Ovary (tissue), 9 donors: Measurements from ENCODE around the gene GRIK5. TPM values are rescaled to one million over a fixed set of nuclear protein-coding genes. Genes with fewer than 3 reads are reported as not detected.
"Not testable (repeated sequence)": the region's sequence is repeated elsewhere in the genome, so short reads cannot be mapped to it uniquely, and the experiment has no call there.

ENCODE experiments used
- DNase-seq, 5 donors: peaks; one replicate each; pipeline ENCODE4 v3.0.0-alpha.2; 2019 to 2020
- H3K27ac ChIP-seq, 2 donors: fragments of 200-600 bp; one replicate each; pipeline versions ENCODE4 v1.5.1 to v1.8.0; 2019 to 2022
- H3K27me3 ChIP-seq: fragments of 200-600 bp; one replicate; pipeline ENCODE4 v1.8.0; 2022
- H3K36me3 ChIP-seq: fragments of 200-600 bp; sonication (generic); one replicate; pipeline ENCODE4 v1.5.1; 2019
- H3K4me1 ChIP-seq: one replicate; pipeline ENCODE4 v1.8.1; 2013; ENCODE audit warnings: mild to moderate bottlenecking, moderate library complexity; ENCODE audit not compliant: insufficient read depth
- H3K4me3 ChIP-seq: fragments of 200-600 bp; sonication (generic); one replicate; pipeline ENCODE4 v1.5.1; 2017
- H3K9me3 ChIP-seq, 2 donors: fragments of 200-600 bp in 1 of 2; sonication (generic) in 1 of 2; one replicate each; pipeline versions ENCODE4 v1.5.1 to v1.8.1; 2013 to 2019; ENCODE audit warnings: mild to moderate bottlenecking in 1 of 2, moderate library complexity in 1 of 2
- CTCF ChIP-seq, 3 donors: fragments of 450-650 bp in 2 of 3; fragments of 200-600 bp in 1 of 3; IDR thresholded peaks; one replicate each; pipeline versions ENCODE4 v1.5.1 to v1.8.0; 2016 to 2022; ENCODE audit warnings: antibody characterized with exemption in 3 of 3, mild to moderate bottlenecking in 1 of 3
- EP300 ChIP-seq: sonication (generic); formaldehyde crosslinking; IDR thresholded peaks from one replicate; pipeline ENCODE4 v1.6.1; 2017; ENCODE audit warnings: antibody characterized with exemption
- POLR2A ChIP-seq: fragments of 450-650 bp; IDR thresholded peaks from one replicate; pipeline ENCODE4 v1.6.1; 2017; ENCODE audit warnings: antibody characterized with exemption, mild to moderate bottlenecking, moderate library complexity
- WGBS, 3 donors: extraction: QIAGEN DNeasy Blood & Tissue Kit in 1 of 3; methylation state at CpG; one replicate each; pipeline versions ENCODE4 v1.1.5 to v1.1.7; 2013 to 2017; 5-methylcytosine and 5-hydroxymethylcytosine counted together
- intact Hi-C, 4 donors: fragments of 100-400 bp; cut with DNase I; formaldehyde crosslinking; loops; one replicate each; pipeline versions ENCODE4 v1.11.0 to v1.15.1; 2022 to 2023
- polyA plus RNA-seq, 2 donors: library from polyadenylated mRNA; stranded (reverse); fragments of 200-250 nt in 1 of 2; fragments of 350-450 nt in 1 of 2; fragmentation: Illumina TruSeq in 1 of 2; extraction: RNeasy Lipid Tissue Mini Kit (QIAGEN cat#74804) in 1 of 2; gene quantifications; one replicate each; pipeline ENCODE4 v1.2.3, GENCODE V29; 2013 to 2014
- total RNA-seq, 7 donors: library from RNA; depleted of rRNA in 2 of 7; stranded (reverse); fragments of >200 nt in 2 of 7; fragmentation: NEBNext Ultra II Directional in 3 of 7; extraction: Animal tissue kit (Norgen Biotek cat#: 25700) in 3 of 7; gene quantifications; one replicate each; pipeline versions ENCODE4 v1.1.0 to v1.2.4, GENCODE V29; 2016 to 2023
- donor health status: DM: no; HTN: no; CAD: no; lungs with moderate emphysema.
- donor health status: DM: no; HTN: no; CAD: no.
- donor health status: Bipolar disorder and iron deficiency.
- donor health status: DM: yes; HTN: yes; CAD: no.
- donor health status: DM: no; HTN: no; CAD: no.
- donor health status: DM: yes; HTN: yes; CAD: no.

Gene GRIK5
- total and polyA plus RNA-seq, 9 donors, result 1.7 to 16.3 (median 3.7) TPM

GRCh38 chr19:42048992-42049391 lies 21.0 kb downstream of the GRIK5 start:
- 47 to 60% (median 48%) methylated on average over 4 of the region's 4 CpGs for WGBS, 3 donors

DNA sequence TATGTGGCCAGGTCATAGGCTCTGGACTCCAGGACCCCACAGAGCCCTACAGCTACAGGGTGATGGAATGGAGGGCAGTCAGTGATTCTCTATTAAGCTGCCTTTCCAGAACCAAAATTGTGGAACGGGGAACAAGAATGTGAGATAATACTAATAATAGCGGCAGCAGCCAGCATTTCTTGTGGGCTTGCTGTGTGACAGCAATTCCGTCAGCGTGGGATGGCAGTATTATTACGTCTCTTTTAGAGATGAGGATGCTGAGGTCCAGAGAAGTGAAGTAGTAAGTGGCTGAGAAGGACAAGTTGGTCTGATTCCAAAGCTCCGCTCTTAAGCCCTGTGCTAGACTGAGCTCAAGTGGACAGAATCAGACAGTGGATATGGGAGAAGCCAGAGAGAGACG lies 24.4 kb downstream of the GRIK5 start:
- intact Hi-C loops, result no loop called here

More at GRCh38 chr19:42048992-42049391, 21.0 kb downstream of the GRIK5 start:
- TF ChIP-seq EP300 (no peak), POLR2A (no peak), CTCF (IDR thresholded peaks at IDR 0.05) (no peak)
- Histone ChIP-seq H3K36me3 (no peaks in the 10 kb centered on the region), H3K27me3 (no peaks in the 10 kb centered on the region), H3K4me3 (no peak overlapping the region), H3K9me3 (no peaks in the 10 kb centered on the region), H3K27ac (no peak overlapping the region), H3K4me1 (no peaks in the 10 kb centered on the region)
- intact Hi-C loops, result no loop called here
- no peak for DNase-seq

DNA sequence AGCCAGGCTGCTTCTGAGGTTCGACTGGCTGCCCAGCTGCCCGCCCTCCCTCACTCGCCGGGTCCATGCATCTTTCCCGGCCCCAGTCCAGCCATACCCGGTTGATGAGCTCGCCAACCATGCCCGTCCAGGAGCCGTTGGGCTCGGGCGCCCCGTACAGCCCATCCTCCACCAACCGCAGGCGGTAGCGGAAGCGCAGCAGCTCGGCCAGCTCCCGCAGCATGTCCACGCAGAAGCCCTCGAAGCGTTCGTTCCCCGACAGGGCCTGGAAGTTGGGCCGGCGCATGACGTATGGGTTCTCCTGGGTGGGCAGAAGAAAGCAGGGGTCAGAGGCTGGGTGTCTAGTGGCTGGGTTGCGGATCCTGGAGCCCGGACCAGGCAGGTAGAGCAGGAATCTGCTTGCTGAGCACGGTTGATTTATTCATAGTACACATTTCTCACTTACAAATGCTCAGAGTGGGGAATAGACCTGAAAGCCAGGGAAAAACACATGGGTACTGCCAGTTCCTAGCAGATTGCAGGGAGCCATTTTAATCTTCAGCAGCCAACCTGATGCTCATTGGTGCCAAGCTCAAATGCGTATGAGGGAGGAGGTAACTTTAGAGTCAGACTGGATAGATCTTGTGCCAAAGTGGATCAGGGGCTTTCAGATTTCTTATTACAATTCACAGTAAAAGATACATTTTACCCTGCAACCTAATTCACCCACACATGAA lies 27.4 kb downstream of the GRIK5 start:
- Histone ChIP-seq H3K27ac (no peak overlapping the region), H3K27me3 (no peaks in the 10 kb centered on the region), H3K4me3 (no peak overlapping the region), H3K4me1 (no peaks in the 10 kb centered on the region), H3K9me3 (no peaks in the 10 kb centered on the region), H3K36me3 (no peaks in the 10 kb centered on the region)
- 80 to 90% (median 82%) methylated on average over 30 of the region's 30 CpGs for WGBS, 3 donors
- no peak for TF ChIP-seq CTCF (IDR thresholded peaks at IDR 0.05)
- no peak for TF ChIP-seq POLR2A
- TF ChIP-seq EP300, result no peak
- intact Hi-C loops, result no loop called here
- DNase-seq, result no peak

More for the DNA sequence above, 24.4 kb downstream of the GRIK5 start:
- Histone ChIP-seq H3K27ac (no peak overlapping the region), H3K4me3 (no peak overlapping the region), H3K4me1 (no peaks in the 10 kb centered on the region), H3K27me3 (no peaks in the 10 kb centered on the region), H3K9me3 (no peaks in the 10 kb centered on the region), H3K36me3 (no peaks in the 10 kb centered on the region)
- DNase-seq, result no peak
- WGBS, 3 donors, result 88 to 94% (median 91%) methylated on average over 7 of the region's 7 CpGs
- TF ChIP-seq CTCF (IDR thresholded peaks at IDR 0.05) (no peak), POLR2A (no peak), EP300 (no peak)

DNA sequence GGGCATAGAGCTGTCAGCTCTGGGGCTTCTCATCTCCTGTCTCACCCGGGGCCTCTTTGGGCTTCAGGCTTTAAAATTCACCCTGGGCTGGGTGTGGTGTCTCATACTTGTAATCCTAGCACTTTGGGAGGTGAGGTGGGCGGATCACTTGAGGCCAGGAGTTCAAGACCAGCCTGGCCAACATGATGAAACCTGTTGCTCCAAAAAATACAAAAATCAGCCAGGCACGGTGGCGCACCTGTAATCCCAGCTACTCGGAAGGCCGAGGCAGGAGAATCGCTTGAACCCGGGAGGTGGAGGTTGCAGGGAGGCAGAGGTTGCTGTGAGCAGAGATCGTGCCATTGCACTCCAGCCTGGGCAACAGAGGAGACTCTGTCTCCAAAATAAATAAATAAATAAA lies 29.5 kb downstream of the GRIK5 start:
- intact Hi-C loops, H3K4me3 ChIP-seq, H3K27ac ChIP-seq, H3K4me1 ChIP-seq, H3K27me3 ChIP-seq, DNase-seq, H3K36me3 ChIP-seq, H3K9me3 ChIP-seq: not testable (repeated sequence)
- 88% methylated on average over 9 of the region's 9 CpGs for WGBS, 3 donors

DNA sequence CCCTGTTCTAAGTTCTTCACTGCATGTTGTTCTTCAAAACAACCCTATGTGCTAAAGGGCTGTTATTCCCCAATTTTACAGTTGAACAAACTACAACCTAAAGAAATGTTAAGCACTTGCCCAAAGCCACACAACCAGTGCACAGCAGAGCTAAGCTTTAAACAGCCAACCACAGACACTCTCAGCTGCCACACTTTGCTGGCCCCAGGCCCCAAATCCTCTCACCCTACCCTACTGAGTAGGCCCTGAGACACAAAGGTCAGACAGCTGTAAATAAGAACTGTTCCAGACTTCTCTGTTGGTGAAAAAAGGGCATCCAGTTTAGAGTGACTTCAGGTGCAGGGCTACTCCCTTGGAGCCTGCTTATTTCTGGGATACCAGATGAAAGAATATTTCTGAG lies 30.0 kb downstream of the GRIK5 start:
- Histone ChIP-seq H3K4me1 (no peaks in the 10 kb centered on the region), H3K4me3 (no peak overlapping the region), H3K36me3 (no peaks in the 10 kb centered on the region), H3K27me3 (no peaks in the 10 kb centered on the region), H3K27ac (no peak overlapping the region), H3K9me3 (no peaks in the 10 kb centered on the region)
- DNase-seq, result no peak
- intact Hi-C loops, result no loop called here
- TF ChIP-seq POLR2A (no peak), EP300 (no peak), CTCF (IDR thresholded peaks at IDR 0.05) (no peak)
